ENCODE results near the gene DUSP3.

The DUSP3 gene

DNA sequence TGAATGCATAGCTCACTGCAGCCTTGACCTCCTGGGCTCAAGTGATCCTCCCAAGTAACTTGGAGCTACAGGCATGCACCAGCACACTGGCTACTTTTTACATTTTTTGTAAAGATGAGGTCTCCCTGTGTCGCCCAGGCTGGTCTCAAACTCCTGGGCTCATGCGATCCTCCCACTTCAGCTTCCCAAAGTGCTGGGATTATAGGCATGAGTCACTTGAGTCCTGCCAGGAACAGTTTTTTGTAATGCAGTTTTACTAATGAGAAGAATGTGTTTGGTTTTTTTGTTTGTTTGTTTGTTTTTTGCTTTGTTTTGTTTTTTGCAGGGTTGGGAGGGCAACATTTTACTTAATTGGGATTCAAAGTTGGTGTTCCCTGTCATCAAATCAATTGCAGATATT, 42.4 kb downstream of the DUSP3 start:
- TF ChIP-seq POLR2AphosphoS5 (IDR thresholded peaks at IDR 0.05; ENCODE audit: low read depth, low read length) (no peak), SIN3A (IDR thresholded peaks at IDR 0.05; ENCODE audit: borderline replicate concordance, insufficient read depth, low read length) (no peak), FOXP2 (optimal IDR thresholded peaks at IDR 0.05; ENCODE audit: borderline replicate concordance, extremely low read depth, extremely low read length, insufficient read depth) (no peak), TAF1 (IDR thresholded peaks at IDR 0.05; ENCODE audit: borderline replicate concordance, insufficient read depth, low read length) (no peak)
- TF ChIP-seq, protein P1, sequence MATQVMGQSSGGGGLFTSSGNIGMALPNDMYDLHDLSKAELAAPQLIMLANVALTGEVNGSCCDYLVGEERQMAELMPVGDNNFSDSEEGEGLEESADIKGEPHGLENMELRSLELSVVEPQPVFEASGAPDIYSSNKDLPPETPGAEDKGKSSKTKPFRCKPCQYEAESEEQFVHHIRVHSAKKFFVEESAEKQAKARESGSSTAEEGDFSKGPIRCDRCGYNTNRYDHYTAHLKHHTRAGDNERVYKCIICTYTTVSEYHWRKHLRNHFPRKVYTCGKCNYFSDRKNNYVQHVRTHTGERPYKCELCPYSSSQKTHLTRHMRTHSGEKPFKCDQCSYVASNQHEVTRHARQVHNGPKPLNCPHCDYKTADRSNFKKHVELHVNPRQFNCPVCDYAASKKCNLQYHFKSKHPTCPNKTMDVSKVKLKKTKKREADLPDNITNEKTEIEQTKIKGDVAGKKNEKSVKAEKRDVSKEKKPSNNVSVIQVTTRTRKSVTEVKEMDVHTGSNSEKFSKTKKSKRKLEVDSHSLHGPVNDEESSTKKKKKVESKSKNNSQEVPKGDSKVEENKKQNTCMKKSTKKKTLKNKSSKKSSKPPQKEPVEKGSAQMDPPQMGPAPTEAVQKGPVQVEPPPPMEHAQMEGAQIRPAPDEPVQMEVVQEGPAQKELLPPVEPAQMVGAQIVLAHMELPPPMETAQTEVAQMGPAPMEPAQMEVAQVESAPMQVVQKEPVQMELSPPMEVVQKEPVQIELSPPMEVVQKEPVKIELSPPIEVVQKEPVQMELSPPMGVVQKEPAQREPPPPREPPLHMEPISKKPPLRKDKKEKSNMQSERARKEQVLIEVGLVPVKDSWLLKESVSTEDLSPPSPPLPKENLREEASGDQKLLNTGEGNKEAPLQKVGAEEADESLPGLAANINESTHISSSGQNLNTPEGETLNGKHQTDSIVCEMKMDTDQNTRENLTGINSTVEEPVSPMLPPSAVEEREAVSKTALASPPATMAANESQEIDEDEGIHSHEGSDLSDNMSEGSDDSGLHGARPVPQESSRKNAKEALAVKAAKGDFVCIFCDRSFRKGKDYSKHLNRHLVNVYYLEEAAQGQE (IDR thresholded peaks at IDR 0.05; ENCODE audit: insufficient read depth in 1 of 2, low read depth in 2 of 2, low read length in 2 of 2): no peak

DNA sequence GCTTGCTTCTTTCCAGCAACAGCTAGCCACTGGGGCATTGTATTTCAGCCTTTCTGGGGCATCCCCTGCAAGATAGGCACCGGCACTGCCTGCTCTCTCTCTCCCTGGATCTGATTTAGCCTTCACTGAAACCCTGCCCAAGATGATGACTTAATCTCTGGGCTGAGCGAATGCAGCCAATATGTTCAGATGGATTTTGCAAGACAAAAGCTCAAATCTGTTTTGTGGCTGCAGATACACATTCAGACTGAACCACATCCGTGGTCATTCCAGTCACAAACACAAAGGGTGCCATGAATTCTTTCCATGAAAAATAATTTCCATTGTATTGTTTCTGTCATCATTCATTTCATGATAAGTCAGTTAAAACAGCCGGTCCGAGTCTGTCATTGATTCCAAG, 44.4 kb downstream of the DUSP3 start:
- TF ChIP-seq, protein P1 (IDR thresholded peaks at IDR 0.05; ENCODE audit: insufficient read depth in 1 of 2, low read depth in 2 of 2, low read length in 2 of 2): no peak
- TF ChIP-seq TAF1 (IDR thresholded peaks at IDR 0.05; ENCODE audit: borderline replicate concordance, insufficient read depth, low read length) (no peak), FOXP2 (optimal IDR thresholded peaks at IDR 0.05; ENCODE audit: borderline replicate concordance, extremely low read depth, extremely low read length, insufficient read depth) (no peak), POLR2AphosphoS5 (IDR thresholded peaks at IDR 0.05; ENCODE audit: low read depth, low read length) (no peak), SIN3A (IDR thresholded peaks at IDR 0.05; ENCODE audit: borderline replicate concordance, insufficient read depth, low read length) (no peak)

DNA sequence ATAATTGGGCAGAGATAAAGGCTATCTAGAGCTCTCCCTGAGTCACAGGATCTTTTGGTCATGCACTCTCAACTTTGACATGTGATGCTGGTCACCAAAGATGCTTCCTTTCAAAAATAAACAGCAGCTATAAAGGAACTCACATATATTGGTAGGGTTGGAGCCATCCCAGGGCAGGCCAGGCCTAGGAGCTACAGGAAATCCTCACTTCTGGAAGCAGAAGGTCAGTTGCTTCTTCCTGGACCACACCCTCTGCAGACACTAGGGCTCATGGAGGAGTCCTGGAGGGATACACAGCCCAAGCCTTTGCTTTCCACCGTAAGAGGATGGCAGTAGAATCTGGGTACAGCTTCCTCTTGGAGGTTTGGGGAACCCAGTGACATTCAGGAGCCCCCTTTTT, 44.8 kb downstream of the DUSP3 start:
- TF ChIP-seq POLR2AphosphoS5 (IDR thresholded peaks at IDR 0.05; ENCODE audit: low read depth, low read length) (no peak), TAF1 (IDR thresholded peaks at IDR 0.05; ENCODE audit: borderline replicate concordance, insufficient read depth, low read length) (no peak), FOXP2 (optimal IDR thresholded peaks at IDR 0.05; ENCODE audit: borderline replicate concordance, extremely low read depth, extremely low read length, insufficient read depth) (no peak), SIN3A (IDR thresholded peaks at IDR 0.05; ENCODE audit: borderline replicate concordance, insufficient read depth, low read length) (no peak)
- TF ChIP-seq, protein P1 (IDR thresholded peaks at IDR 0.05; ENCODE audit: insufficient read depth in 1 of 2, low read depth in 2 of 2, low read length in 2 of 2): no peak

DNA sequence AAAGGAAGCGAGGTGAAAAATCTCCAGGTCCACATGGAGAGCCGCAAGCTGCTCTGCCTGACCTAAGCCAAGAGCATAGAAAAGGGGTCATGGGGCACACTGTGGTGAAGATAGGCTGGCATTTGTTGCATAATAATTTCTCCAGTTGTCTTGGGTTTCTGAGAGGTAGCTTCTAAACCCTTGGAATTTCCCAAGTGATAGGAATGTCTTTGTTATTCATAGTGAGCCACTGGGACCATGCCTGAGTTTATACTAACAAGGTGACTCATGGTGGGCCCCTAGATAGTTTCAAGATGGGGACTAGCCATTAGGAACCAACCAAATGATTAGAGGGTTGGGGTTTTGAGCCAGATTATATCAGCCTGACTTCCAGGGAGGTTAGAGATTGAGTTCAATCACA, 45.8 kb downstream of the DUSP3 start:
- TF ChIP-seq SIN3A (IDR thresholded peaks at IDR 0.05; ENCODE audit: borderline replicate concordance, insufficient read depth, low read length) (no peak), POLR2AphosphoS5 (IDR thresholded peaks at IDR 0.05; ENCODE audit: low read depth, low read length) (no peak), TAF1 (IDR thresholded peaks at IDR 0.05; ENCODE audit: borderline replicate concordance, insufficient read depth, low read length) (no peak)
- TF ChIP-seq, protein P1 (IDR thresholded peaks at IDR 0.05; ENCODE audit: insufficient read depth in 1 of 2, low read depth in 2 of 2, low read length in 2 of 2): no peak

DNA sequence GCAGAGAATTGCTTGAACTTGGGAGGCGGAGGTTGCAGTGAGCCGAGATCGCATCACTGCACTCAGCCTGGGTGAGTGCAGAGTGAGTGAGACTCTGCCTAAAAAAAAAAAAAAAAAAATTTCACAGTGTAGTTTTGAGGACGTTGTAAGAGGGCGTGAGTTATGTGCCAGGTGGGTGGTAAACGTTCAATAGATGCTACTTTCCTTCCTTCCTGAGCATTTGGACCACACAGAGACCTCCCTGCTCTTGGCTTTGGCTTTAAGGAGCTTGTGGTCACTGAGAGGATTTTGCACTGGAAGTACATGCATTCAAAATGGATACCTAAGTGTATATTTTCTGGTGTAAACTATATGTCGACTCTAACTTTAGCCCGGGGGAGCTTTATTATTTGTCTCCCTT, 50.7 kb downstream of the DUSP3 start:
- TF ChIP-seq, protein P1 (IDR thresholded peaks at IDR 0.05; ENCODE audit: insufficient read depth in 1 of 2, low read depth in 2 of 2, low read length in 2 of 2): no peak
- TF ChIP-seq SIN3A (IDR thresholded peaks at IDR 0.05; ENCODE audit: borderline replicate concordance, insufficient read depth, low read length) (no peak), TAF1 (IDR thresholded peaks at IDR 0.05; ENCODE audit: borderline replicate concordance, insufficient read depth, low read length) (no peak), POLR2AphosphoS5 (IDR thresholded peaks at IDR 0.05; ENCODE audit: low read depth, low read length) (no peak), FOXP2 (optimal IDR thresholded peaks at IDR 0.05; ENCODE audit: borderline replicate concordance, extremely low read depth, extremely low read length, insufficient read depth) (no peak)

All from PFSK-1 (cell line).